Motor neuron (in vitro differentiated cells): ENCODE measurements around the gene TAF1B. TPM values are rescaled to one million over a fixed set of nuclear protein-coding genes. Genes with fewer than 3 reads are reported as not detected.

Experiments
- total RNA-seq, 8 experiments: library from RNA; unstranded; fragments of 300-600 nt; gene quantifications; 2 replicates each; pipeline versions ENCODE4 v1.2.3 to v1.2.4, GENCODE V29; 2022

The TAF1B gene
- total RNA-seq, 8 experiments from 2014 or later = 11.8 to 33.1 (median 16.8) TPM

Other genes with a start within 250 kb of the TAF1B start
- gene YWHAQ, start 212.5 kb upstream of the TAF1B start, total RNA-seq = 100 to 1,000 TPM; 308 to 428 (median 331) TPM
- gene GRHL1, start 108.2 kb downstream of the TAF1B start, total RNA-seq = 1 to 10 TPM in 6 of 8 experiments, under 1 TPM in 2; 0.36 to 4.8 (median 2.9) TPM
- gene KLF11, start 200.1 kb downstream of the TAF1B start, total RNA-seq = 10 to 100 TPM in 5 of 8 experiments, 1 to 10 TPM in 3; 4.0 to 19.7 (median 12.6) TPM
- 1 to 10 TPM in 2 of 8 experiments, under 1 TPM in 5, not detected in 1; 0.14 to 6.2 (median 0.50) TPM for gene CYS1, start 236.9 kb downstream of the TAF1B start, total RNA-seq